Skeletal muscle cell (primary cell): ENCODE measurements around the gene SCMH1.

Experiments used
- DNase-seq: peaks from one replicate; pipeline ENCODE4 v3.0.0-alpha.2; 2010; ENCODE audit warnings: low read depth
- H3K4me3 ChIP-seq: 2 replicates; pipeline ENCODE4 v1.5.1; 2011; ENCODE audit warnings: low read depth, mild to moderate bottlenecking, control low read depth, low read length, moderate library complexity

The SCMH1 gene

DNA sequence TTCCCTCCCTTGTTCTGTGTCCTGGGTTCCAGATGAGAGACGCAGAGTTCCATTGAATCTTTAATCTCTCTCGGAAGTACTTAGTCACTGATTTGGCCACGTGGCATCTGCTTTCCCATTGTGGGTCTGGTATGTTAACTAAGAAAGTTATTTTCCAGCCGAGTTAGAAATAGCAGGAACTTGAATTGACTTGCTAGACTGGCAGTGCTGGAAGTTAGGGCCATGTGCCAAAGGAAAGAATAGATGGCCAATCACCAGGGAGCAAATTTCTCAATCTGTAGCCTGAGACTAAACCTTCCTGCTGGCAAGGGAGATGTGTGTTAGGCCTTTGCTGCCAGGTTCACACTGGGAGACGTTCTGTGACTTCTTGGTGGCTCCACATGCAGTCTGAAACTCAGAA lies 196.4 kb downstream of the SCMH1 start:
- peak; percentile 10 for DNase-seq
- no peak overlapping the region for H3K4me3 ChIP-seq

DNA sequence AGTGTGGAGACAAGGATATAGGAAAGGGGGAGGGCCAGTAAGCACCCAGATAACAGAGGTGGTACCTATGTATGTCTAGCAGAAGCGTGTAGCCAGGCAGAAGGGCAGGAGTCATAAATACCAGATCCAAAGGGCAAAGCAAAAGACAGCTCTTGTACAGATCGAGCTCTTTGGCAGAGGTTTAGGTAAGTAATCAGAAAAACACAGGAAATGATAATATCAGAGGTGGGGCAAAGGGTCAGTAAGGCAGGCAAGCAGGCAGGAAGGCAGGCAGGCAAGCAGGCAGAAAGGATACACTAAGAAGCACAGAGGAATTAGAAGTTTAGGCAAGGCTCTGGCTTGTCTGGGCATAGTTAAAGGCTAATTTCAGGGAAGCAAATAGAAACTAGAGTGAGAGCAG lies 197.9 kb downstream of the SCMH1 start:
- no peak overlapping the region for H3K4me3 ChIP-seq
- no peak for DNase-seq

- H3K4me3 ChIP-seq = no peak overlapping the region
- DNase-seq = peak; percentile 31
Measured at GRCh38 chr1:41041614-41042270, 200.4 kb downstream of the SCMH1 start.

- H3K4me3 ChIP-seq = no peak overlapping the region
- DNase-seq = no peak
Measured at GRCh38 chr1:41038110-41038509, 204.0 kb downstream of the SCMH1 start.

DNA sequence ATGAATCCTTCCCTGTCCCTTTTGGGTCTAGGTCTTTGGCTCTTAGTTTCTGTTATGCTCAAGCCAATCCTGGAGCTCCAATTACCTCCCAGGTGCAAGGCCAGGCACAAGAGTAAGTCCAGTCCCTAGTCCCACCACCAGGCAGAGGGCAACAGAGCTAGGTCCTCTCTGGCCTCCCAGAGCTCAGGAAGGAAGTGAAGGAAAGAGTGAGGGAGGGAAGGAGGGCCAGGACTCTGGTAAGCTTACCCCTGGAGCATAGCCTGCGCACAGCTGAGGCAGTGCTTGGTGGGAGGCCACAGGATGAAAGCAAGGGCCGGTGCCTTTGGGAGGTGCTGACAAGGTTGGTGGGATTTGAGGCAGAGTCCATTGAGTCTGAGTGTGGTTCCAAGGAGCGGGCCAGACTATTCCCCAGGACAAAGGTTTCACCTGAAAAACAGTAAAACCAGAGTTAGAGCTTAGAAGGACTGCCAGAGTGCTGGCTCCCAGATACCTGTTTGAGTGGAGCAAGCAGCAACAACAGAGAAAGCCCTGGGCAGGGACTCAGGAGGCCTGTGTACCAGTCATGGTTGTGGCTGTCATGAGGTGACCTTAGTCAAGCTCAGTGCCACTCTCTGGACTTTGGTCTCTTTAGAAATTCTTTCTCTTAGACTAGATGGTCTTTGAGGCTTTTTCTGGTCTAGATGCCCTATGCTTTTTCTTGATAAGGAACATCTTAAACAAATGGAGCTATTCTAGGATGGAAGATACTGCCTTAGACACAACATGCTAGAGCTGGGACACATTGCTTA lies 204.8 kb downstream of the SCMH1 start:
- DNase-seq = no peak
- no peak overlapping the region for H3K4me3 ChIP-seq

DNA sequence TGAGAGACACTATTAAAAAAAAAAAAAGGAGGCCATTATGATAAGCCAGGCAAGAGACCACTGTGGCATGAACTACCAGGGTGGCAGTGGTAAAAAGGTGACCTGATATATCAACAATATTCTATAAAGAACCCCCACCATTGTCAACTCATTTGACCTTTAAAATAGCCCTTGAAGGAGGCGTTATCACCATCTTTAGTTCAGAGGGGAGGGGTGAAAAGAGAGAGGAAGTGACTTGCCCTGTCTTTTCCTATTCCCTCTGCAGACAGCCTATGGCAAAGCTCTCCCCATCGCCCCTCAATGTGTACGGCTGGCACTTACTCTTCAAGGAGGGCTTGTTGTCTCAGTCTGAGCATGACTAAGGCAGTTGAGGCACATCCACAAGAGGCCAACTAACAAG lies 208.8 kb downstream of the SCMH1 start:
- DNase-seq = no peak
- no peak overlapping the region for H3K4me3 ChIP-seq

- DNase-seq = no peak
- no peak overlapping the region for H3K4me3 ChIP-seq
Measured at GRCh38 chr1:41032147-41032546, 210.0 kb downstream of the SCMH1 start.

DNA sequence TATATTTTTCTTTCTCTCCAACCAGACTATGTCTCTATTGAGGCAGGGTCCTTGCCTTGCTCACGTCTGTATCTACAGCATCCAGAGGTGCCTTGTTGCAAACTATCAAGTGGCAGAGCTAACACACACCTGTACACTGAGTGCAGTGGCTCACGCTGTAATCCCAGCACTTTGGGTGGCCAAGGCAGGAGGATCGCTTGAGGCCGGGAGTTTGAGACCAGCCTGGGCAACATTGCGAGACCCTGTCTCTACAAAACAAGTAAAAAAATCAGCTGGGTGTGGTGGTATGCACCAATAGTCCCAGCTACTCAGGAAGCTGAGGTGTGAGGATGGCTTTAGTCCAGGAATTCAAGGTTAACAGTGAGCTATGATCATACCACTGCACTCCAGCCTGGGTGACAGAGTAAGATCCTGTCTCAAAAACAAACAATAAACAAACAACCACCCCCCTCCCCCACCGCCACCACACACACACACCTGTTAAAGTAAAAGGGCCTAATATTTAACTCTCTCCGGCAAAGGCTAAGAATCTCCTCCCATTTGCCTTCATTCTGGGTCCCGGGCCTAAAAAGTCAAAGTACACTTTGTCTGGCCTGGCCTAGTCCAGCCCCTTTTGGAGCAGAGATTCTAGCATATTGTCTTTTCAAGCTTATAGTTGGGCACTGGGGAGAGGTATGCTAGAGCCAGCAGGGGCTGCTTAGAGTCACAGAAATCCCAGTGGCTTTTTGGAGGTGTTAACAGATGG lies 211.1 kb downstream of the SCMH1 start:
- no peak for DNase-seq
- no peak overlapping the region for H3K4me3 ChIP-seq

DNA sequence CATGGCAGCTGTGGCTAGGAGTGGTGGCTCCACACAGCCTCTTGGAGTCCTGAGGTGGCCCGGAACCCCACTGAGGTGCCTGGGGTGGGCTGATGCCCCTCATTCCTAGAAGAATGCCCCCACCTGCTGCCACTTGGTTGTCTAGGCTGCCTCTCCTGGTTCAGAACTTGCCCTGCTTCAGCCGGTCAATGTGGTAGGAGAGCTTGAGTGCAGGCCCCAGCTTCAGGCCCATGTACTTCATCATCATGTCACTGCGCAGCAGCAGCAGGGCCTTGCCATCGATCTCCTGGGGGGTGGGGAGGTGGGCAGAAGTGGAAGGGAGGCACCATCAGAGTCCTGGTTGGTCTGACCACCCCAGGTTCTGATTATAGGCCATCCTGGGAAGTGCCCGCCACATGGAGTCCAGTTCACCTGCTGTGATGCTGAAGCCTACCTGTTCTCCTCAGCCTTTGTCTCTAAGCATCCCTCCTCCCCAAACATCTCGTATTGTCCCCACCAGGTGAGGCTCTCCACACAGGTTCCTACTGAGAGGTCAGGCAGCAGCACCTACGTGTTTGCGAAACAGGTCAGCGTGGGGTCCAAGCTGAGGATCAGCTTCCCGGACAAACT lies 214.0 kb downstream of the SCMH1 start:
- H3K4me3 ChIP-seq = no peak overlapping the region
- no peak for DNase-seq

DNA sequence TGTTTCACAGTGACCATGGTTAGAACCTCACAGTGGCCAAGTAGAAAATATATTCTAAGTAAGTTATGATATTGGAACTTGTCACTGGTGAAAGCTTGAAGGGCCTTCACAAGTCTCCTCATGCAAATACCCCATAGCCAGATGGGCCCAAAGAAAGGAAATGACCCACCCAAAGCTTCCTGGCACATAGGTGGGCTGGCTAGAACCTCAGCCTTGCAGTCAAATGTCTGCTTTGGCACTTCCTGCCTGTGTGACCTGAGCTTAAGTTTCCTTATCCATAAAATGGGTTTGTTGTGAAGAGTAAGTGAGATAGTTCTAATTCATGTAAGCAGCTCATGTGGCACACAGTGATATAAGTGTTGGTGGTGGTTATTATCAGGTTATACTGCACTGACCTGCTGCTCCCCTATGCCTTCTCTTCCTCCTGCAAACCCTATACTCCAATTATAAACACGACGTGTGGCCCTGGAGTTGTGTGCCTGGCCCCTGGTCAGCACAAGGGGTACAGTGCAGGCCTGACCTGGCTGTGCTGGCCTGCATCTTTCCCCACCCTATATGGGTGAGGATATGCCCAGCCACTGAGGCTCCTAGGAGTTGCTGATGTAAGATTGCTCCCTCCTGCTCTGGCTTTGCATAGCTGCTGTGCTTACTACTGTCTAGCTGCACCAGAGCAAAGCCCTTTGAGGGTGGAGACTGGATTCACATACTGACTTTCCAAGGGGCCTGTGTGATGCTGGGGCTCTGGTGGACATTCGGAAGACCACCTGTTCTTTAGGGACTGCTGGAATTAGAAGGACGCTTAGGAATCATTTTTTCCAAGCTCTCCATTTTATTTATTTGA lies 215.9 kb downstream of the SCMH1 start:
- no peak for DNase-seq
- no peak overlapping the region for H3K4me3 ChIP-seq

DNA sequence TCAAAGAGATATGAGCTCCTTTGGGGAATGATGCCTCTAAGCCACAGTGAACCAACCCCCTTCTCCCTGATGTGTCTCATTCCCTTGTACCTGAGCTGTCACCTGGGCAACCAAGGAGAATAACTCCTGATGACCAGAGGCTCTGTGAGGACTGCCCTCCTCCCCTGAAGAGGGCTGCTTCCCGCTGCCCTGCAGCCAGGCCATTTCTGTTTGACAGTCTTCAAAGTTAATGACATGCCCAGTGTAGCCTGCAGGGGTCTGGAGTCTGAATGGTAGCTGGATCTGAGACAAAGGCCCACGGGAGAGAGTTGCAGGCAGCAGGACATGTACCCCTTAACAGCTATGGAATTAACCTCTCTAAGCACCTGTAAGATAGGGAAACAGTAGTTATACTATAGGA lies 217.2 kb downstream of the SCMH1 start:
- no peak for DNase-seq
- H3K4me3 ChIP-seq = no peak overlapping the region

GRCh38 chr1:41023279-41023990 lies 218.7 kb downstream of the SCMH1 start:
- DNase-seq = no peak
- H3K4me3 ChIP-seq = no peak overlapping the region

DNA sequence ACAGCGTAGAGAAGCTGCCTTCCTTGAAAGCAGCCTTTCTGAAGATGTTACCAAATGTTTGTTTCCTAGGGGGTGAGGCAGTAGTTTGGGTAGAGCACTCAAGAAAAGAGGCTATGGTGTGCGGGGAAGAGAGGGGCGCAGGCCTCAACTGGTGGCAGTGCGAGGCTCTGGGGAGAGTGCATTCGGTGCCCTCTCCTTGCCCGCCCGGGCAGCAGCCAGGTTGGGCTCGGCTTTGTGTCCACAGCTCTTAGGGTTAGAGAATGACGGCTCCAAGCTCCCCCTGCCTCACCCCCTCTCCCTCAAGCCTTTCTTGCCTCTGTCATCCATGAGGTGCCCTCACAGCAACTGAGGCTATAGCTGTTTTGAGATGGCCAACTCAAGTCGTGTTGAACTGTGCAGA lies 219.7 kb downstream of the SCMH1 start:
- DNase-seq = no peak
- H3K4me3 ChIP-seq = no peak overlapping the region

- no peak within 1 kb of the TSS for H3K4me3 ChIP-seq
- no peak for DNase-seq
Measured at GRCh38 chr1:41021526-41022308, 220.4 kb downstream of the SCMH1 start, which contains the start of gene SLFNL1. Gene SLFNL1 (minus strand): TSS chr1:41021725. CDS start chr1:41020660, 1,065 bp downstream.

- DNase-seq = no peak
- H3K4me3 ChIP-seq = no peak overlapping the region
Measured at GRCh38 chr1:41020654-41021053, 221.5 kb downstream of the SCMH1 start.

DNA sequence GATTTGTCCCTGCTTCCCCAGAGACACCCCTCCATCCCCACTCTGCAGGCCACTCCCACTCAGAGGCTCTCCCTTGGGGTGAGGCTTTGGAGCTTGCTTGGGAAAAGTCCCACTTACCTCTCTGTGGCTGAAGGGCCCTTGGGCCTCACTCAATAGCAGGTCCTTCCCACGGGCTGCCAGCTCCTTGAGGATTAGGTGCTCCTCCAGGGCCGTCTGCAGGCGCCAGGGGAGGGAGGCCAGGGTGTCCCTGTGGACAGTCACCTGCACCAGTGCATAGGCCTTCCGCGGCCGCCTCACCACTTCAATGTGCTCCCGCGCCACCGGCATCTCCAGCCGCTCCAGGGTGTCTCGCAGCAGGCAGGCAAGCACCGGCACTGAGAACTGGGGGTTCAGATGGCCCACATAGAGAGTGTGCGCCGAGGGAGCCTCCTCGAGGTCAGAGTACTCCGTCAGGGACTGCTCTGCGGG lies 222.0 kb downstream of the SCMH1 start:
- H3K4me3 ChIP-seq = no peak overlapping the region
- no peak for DNase-seq

DNA sequence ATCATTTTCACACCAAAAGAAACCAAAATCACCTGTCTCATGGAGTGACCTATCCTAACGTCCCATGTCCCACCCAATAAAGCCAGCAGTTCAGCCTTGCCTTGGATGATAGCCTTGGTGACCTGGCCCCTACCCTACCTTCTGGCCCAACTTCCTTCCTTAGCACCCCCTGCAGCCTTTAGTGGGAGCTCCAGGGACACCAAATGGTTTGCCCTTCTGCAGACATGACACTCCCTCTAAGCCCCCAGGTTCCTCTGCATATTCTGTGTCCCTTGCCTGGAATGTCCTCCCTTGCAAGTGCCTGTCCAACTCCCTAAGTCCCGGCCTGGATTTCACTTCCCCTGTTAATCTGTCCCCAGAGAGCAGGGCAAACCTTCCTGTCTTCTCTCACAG lies 222.8 kb downstream of the SCMH1 start:
- no peak for DNase-seq
- H3K4me3 ChIP-seq = no peak overlapping the region

DNA sequence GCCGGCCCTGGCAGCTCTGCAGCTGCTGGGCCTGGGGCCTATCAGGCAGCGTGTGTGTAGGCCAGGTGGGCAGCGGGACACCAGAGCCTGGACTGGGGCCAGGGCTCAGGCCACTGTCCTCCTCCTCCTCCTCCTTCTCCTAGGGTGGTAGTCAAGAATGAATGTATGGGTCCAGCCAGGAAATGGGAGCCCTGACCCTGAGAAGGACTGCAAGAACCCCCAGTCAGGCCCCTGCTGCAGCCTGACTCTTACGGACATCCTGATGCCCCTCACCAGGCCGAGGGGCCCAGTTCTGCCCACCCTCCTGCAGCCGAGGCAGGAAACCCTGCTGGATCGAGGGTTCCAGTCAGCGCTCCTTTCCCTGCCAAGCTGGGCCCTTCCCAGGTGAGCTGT lies 224.1 kb downstream of the SCMH1 start:
- DNase-seq = no peak
- no peak overlapping the region for H3K4me3 ChIP-seq
